Liver (tissue), 3 donors: ENCODE measurements around the gene APEX1.

Experiments used
- EGR1 ChIP-seq, 2 donors: IDR thresholded peaks; 2 replicates each; pipeline ENCODE4 v1.6.1; 2016 to 2018; ENCODE audit warnings: antibody characterized with exemption in 2 of 2, low read depth in 2 of 2
- RAD21 ChIP-seq, 2 donors: IDR thresholded peaks; 2 replicates each; pipeline ENCODE4 v1.6.1; 2016; ENCODE audit warnings: antibody characterized with exemption in 2 of 2, mild to moderate bottlenecking in 2 of 2
- TAF1 ChIP-seq: conservative IDR thresholded peaks from 2 replicates; pipeline ENCODE4 v1.6.1; 2016; ENCODE audit warnings: antibody characterized with exemption, mild to moderate bottlenecking
- YY1 ChIP-seq: IDR thresholded peaks from 2 replicates; pipeline ENCODE4 v1.6.1; 2016; ENCODE audit warnings: antibody characterized with exemption, mild to moderate bottlenecking
- TF ChIP-seq, protein P1 (sequence below): fragments of 150-350 bp; IDR thresholded peaks from 2 replicates; pipeline ENCODE4 v1.5.1; 2017; ENCODE audit warnings: improper control_type of control experiment, low read depth, low read length; ENCODE audit not compliant: missing input control
- TF ChIP-seq, protein P2 (sequence below): IDR thresholded peaks from 2 replicates; pipeline ENCODE4 v1.6.1; 2016; ENCODE audit warnings: antibody characterized with exemption
- TF ChIP-seq, protein P3 (sequence below): IDR thresholded peaks from 2 replicates; pipeline ENCODE4 v1.6.1; 2016; ENCODE audit warnings: antibody characterized with exemption
- TF ChIP-seq, protein P4 (sequence below): IDR thresholded peaks from 2 replicates; pipeline ENCODE4 v1.6.1; 2016; ENCODE audit warnings: antibody characterized with exemption, mild to moderate bottlenecking
- donor health status: healthy.
- donor health status: healthy.

DNA sequence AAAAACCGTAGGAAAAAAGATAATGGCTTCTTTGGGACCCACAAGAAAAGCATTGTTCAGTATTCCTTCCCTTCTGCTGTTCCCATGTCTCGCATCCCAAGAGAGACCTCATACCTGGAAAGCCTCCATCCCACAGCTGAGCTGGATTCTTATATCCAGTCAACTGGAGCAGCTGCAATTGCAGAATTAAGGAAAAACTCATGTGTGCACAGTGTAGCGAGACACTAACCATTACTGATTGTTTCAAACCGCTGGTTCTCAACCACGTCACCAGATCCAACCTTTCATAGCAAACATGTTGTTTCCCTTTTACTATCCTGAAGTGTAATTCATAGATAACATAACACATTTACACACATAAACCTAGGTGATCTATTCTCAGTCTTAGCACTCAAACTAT, 44.9 kb downstream of the APEX1 start:
- TF ChIP-seq, protein P1, sequence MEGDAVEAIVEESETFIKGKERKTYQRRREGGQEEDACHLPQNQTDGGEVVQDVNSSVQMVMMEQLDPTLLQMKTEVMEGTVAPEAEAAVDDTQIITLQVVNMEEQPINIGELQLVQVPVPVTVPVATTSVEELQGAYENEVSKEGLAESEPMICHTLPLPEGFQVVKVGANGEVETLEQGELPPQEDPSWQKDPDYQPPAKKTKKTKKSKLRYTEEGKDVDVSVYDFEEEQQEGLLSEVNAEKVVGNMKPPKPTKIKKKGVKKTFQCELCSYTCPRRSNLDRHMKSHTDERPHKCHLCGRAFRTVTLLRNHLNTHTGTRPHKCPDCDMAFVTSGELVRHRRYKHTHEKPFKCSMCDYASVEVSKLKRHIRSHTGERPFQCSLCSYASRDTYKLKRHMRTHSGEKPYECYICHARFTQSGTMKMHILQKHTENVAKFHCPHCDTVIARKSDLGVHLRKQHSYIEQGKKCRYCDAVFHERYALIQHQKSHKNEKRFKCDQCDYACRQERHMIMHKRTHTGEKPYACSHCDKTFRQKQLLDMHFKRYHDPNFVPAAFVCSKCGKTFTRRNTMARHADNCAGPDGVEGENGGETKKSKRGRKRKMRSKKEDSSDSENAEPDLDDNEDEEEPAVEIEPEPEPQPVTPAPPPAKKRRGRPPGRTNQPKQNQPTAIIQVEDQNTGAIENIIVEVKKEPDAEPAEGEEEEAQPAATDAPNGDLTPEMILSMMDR = no peak
- TF ChIP-seq, protein P2, sequence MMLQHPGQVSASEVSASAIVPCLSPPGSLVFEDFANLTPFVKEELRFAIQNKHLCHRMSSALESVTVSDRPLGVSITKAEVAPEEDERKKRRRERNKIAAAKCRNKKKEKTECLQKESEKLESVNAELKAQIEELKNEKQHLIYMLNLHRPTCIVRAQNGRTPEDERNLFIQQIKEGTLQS = no peak
- TF ChIP-seq, protein P3, sequence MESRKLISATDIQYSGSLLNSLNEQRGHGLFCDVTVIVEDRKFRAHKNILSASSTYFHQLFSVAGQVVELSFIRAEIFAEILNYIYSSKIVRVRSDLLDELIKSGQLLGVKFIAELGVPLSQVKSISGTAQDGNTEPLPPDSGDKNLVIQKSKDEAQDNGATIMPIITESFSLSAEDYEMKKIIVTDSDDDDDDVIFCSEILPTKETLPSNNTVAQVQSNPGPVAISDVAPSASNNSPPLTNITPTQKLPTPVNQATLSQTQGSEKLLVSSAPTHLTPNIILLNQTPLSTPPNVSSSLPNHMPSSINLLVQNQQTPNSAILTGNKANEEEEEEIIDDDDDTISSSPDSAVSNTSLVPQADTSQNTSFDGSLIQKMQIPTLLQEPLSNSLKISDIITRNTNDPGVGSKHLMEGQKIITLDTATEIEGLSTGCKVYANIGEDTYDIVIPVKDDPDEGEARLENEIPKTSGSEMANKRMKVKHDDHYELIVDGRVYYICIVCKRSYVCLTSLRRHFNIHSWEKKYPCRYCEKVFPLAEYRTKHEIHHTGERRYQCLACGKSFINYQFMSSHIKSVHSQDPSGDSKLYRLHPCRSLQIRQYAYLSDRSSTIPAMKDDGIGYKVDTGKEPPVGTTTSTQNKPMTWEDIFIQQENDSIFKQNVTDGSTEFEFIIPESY = no peak
- no peak for TF ChIP-seq TAF1
- TF ChIP-seq EGR1 (IDR thresholded peaks at IDR 0.05; ENCODE audit: low read depth in 2 of 2) = no peak
- TF ChIP-seq, protein P4, sequence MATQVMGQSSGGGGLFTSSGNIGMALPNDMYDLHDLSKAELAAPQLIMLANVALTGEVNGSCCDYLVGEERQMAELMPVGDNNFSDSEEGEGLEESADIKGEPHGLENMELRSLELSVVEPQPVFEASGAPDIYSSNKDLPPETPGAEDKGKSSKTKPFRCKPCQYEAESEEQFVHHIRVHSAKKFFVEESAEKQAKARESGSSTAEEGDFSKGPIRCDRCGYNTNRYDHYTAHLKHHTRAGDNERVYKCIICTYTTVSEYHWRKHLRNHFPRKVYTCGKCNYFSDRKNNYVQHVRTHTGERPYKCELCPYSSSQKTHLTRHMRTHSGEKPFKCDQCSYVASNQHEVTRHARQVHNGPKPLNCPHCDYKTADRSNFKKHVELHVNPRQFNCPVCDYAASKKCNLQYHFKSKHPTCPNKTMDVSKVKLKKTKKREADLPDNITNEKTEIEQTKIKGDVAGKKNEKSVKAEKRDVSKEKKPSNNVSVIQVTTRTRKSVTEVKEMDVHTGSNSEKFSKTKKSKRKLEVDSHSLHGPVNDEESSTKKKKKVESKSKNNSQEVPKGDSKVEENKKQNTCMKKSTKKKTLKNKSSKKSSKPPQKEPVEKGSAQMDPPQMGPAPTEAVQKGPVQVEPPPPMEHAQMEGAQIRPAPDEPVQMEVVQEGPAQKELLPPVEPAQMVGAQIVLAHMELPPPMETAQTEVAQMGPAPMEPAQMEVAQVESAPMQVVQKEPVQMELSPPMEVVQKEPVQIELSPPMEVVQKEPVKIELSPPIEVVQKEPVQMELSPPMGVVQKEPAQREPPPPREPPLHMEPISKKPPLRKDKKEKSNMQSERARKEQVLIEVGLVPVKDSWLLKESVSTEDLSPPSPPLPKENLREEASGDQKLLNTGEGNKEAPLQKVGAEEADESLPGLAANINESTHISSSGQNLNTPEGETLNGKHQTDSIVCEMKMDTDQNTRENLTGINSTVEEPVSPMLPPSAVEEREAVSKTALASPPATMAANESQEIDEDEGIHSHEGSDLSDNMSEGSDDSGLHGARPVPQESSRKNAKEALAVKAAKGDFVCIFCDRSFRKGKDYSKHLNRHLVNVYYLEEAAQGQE = no peak
- TF ChIP-seq YY1 = no peak
- TF ChIP-seq RAD21 (IDR thresholded peaks at IDR 0.05) = no peak
